BE2C (cell line): Measurements from ENCODE around the gene SOX6.

ENCODE experiments used
- DNase-seq: peaks from one replicate; pipeline ENCODE4 v3.0.0-alpha.2; 2020
- H3K27me3 ChIP-seq: fragments of 250-450 bp; sonication (Bioruptor Pico); 2 replicates; pipeline ENCODE4 v1.5.1; 2020; ENCODE audit warnings: mild to moderate bottlenecking
- H3K36me3 ChIP-seq: fragments of 250-450 bp; sonication (Bioruptor Pico); 2 replicates; pipeline ENCODE4 v1.5.1; 2020; ENCODE audit warnings: mild to moderate bottlenecking
- H3K4me1 ChIP-seq: fragments of 250-450 bp; sonication (Bioruptor Pico); 2 replicates; pipeline ENCODE4 v1.5.1; 2020
- H3K4me3 ChIP-seq: 2 replicates; pipeline ENCODE4 v1.5.1; 2011; ENCODE audit warnings: low read depth, low read length
- H3K9me3 ChIP-seq: fragments of 250-450 bp; sonication (Bioruptor Pico); 2 replicates; pipeline ENCODE4 v1.5.1; 2020
- TF ChIP-seq, protein P1 (sequence below): IDR thresholded peaks from 2 replicates; pipeline ENCODE4 v1.5.1; 2012; ENCODE audit warnings: mild to moderate bottlenecking, low read depth, low read length

The SOX6 gene

DNA sequence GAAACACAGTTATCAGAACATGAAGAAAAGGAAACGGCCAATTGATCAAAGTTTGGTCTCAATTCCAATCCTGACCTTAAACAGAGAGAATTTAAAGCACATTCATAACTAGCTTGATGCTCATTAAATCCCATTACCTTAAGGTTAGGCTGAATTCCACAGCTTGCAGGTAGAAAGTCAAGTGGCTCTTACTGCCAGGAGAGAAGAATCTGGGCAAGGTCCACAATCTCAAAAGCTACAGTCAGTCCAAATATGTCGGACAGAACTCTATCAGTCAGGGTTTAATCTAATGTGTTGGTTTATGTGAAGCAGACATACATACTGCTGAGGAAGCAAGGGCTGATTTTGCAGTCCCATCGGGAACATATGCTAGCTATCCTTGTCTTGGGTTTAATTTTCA, 348.8 kb downstream of the SOX6 start:
- Histone ChIP-seq H3K36me3 (no peaks in the 10 kb centered on the region), H3K27me3 (no peaks in the 10 kb centered on the region), H3K4me3 (no peak overlapping the region), H3K4me1 (no peaks in the 10 kb centered on the region), H3K9me3 (no peaks in the 10 kb centered on the region)
- DNase-seq = no peak
- TF ChIP-seq, protein P1, sequence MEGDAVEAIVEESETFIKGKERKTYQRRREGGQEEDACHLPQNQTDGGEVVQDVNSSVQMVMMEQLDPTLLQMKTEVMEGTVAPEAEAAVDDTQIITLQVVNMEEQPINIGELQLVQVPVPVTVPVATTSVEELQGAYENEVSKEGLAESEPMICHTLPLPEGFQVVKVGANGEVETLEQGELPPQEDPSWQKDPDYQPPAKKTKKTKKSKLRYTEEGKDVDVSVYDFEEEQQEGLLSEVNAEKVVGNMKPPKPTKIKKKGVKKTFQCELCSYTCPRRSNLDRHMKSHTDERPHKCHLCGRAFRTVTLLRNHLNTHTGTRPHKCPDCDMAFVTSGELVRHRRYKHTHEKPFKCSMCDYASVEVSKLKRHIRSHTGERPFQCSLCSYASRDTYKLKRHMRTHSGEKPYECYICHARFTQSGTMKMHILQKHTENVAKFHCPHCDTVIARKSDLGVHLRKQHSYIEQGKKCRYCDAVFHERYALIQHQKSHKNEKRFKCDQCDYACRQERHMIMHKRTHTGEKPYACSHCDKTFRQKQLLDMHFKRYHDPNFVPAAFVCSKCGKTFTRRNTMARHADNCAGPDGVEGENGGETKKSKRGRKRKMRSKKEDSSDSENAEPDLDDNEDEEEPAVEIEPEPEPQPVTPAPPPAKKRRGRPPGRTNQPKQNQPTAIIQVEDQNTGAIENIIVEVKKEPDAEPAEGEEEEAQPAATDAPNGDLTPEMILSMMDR = no peak

DNA sequence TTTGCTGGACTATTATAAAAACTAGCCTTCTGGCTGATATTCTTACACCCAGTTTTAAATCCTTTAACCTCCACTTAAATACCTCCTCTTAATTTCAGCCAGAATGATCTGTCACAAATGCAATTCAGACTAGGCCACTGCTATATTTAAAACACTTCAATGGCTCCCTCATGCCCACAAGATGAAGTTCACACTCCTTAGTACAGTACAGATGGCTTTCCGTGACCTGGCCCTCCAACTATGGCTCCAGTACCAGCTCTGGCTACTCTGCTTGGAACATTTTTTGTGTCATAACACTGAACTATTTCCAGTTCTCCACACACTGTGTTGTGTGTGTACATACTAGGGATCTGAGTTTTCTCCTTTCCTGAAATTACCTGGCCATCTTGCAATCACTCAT, 353.4 kb downstream of the SOX6 start:
- Histone ChIP-seq H3K4me3 (no peak overlapping the region), H3K27me3 (no peaks in the 10 kb centered on the region), H3K36me3 (no peaks in the 10 kb centered on the region), H3K9me3 (no peaks in the 10 kb centered on the region), H3K4me1 (no peaks in the 10 kb centered on the region)
- DNase-seq = no peak
- TF ChIP-seq, protein P1 = no peak

DNA sequence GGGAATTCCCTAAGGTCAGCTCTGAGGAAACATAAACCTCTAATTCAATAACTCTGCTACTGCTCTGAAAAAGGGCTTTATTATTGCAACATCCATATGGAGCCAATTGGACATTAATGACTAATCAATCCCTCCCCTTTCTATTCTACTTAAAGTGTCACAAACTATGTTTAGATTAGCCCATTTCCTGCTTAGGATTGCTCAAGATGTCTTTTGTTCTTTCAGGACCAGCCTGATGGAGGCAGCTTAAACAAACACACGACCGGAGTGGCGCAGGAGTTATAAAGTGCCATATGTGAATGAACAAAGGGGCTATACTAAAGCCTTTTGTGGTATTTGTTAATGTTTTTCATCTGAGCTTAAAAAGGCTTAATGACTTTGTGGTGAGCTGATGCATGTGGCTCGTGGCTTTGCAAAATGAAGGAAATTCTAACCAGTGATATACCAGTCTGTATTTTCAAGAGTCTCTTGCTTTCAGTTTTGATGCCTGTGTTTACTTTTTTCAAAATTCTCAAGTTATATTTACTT, 354.4 kb downstream of the SOX6 start:
- H3K9me3 ChIP-seq = no peaks in the 10 kb centered on the region
- H3K27me3 ChIP-seq = no peaks in the 10 kb centered on the region
- no peak overlapping the region for H3K4me3 ChIP-seq
- DNase-seq = no peak
- TF ChIP-seq, protein P1 = no peak
- no peaks in the 10 kb centered on the region for H3K4me1 ChIP-seq
- H3K36me3 ChIP-seq = no peaks in the 10 kb centered on the region

DNA sequence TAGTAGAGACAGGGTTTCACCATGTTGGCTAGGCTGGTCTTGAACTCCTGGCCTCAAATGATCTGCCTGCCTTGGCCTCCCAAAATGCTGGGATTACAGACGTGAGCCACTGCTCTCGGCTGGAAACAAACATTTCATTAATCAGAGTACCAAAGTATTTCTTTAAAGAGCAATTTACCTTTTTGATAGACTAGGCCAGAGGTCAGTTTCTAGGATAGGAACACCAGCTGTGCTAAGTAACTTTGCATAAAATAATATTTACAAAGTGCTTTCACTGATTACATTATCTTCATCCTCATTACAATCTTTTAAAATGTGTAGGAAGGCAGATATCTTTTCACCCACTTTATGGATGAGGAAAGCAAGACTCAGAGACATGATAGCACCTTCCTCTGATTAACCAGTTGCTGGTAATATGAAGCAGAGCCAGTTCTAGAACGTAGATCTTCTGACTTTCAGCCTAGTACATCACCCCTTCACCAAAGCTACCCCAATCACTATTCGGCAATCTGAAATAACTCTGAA, 355.2 kb downstream of the SOX6 start:
- DNase-seq = no peak
- Histone ChIP-seq H3K27me3 (no peaks in the 10 kb centered on the region), H3K9me3 (no peaks in the 10 kb centered on the region), H3K4me3 (no peak overlapping the region), H3K4me1 (no peaks in the 10 kb centered on the region), H3K36me3 (no peaks in the 10 kb centered on the region)
- TF ChIP-seq, protein P1 = no peak

DNA sequence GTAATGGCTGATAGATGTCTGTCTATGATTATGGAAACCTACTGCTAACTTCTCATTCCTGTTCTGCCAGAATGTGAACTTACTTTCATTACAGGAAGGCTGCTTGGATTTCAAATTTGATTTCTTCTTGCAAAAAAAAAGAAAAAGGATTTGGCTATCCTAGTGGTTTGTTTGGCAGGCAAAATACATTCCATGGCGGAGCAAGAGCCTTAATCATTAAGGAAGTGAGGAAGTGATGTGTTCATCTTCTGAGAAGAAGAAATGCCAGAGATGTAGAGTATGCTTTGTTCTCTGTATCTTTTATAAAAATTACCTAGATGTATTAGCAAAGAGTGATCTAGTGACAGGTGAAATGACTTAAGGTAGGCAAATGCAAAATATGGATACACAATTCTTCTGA, 356.3 kb downstream of the SOX6 start:
- no peaks in the 10 kb centered on the region for H3K4me1 ChIP-seq
- TF ChIP-seq, protein P1 = no peak
- no peaks in the 10 kb centered on the region for H3K27me3 ChIP-seq
- no peak overlapping the region for H3K4me3 ChIP-seq
- DNase-seq = no peak
- no peaks in the 10 kb centered on the region for H3K36me3 ChIP-seq
- no peaks in the 10 kb centered on the region for H3K9me3 ChIP-seq

DNA sequence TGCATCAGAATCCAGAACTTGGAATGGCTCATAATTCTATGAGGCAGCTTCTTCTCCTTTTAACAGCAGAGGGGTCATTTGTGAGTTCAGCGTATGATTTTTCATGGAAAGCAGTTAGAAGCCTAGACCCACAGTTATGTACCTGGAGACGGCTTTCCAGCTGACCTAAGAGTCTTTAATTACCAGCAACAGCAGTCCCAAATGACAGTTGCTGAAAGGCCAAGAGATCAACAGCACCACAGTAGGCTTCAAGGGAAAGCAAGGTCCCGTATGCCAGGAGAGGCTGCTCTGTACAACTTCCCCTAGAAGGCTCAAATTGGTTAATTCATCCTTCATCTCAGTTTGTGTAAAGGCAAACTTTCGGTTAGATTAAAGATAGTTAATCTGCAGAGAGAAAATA, 363.0 kb downstream of the SOX6 start:
- Histone ChIP-seq H3K27me3 (no peaks in the 10 kb centered on the region), H3K4me1 (no peaks in the 10 kb centered on the region)
- TF ChIP-seq, protein P1 = no peak

More for the DNA sequence above, 363.0 kb downstream of the SOX6 start:
- H3K9me3 ChIP-seq = no peaks in the 10 kb centered on the region
- H3K36me3 ChIP-seq = no peaks in the 10 kb centered on the region
- no peak overlapping the region for H3K4me3 ChIP-seq
- no peak for DNase-seq
